GM12878 (cell line): ENCODE data around the gene ATIC. TPM values are rescaled to one million over a fixed set of nuclear protein-coding genes. Genes with fewer than 3 reads are reported as not detected.

Experiments
- ATAC-seq: fragments of 200-7000 bp; cut with Tn5 transposase; 3 replicates; pipeline ENCODE4 v1.9.1; 2020; ENCODE audit warnings: mild to moderate bottlenecking, moderate library complexity
- BruUV-seq: library from RNA; stranded (reverse); fragments of 400-500 nt; replicated peaks from 2 replicates; lab custom pipeline; 2021; lab: Mats Ljungman, UMichigan
- CTCF ChIA-PET: fragments of 300-600 bp; sonication (Branson Sonifier 250); formaldehyde crosslinking; extraction: SDS; loops from one replicate; lab custom pipeline; 2021; ENCODE audit warnings: inconsistent platforms; lab: Yijun Ruan, JAX
- POLR2A ChIA-PET: fragments of 350-600 bp; formaldehyde crosslinking; extraction: SDS; loops from one replicate; lab custom pipeline; 2021; ENCODE audit warnings: inconsistent platforms; lab: Charles Lee
- RAD21 ChIA-PET: fragments of 300-600 bp; sonication (Branson Sonifier 250); formaldehyde crosslinking; loops from one replicate; lab custom pipeline; 2023; ENCODE audit warnings: antibody characterized with exemption; ENCODE audit not compliant: unreplicated experiment; lab: Charles Lee
- SMC1A ChIA-PET: fragments of 300-600 bp; sonication (Branson Sonifier 250); formaldehyde crosslinking; loops from one replicate; lab custom pipeline; 2023; ENCODE audit not compliant: unreplicated experiment, uncharacterized antibody; lab: Charles Lee
- DNase-seq: peaks from one replicate; pipeline ENCODE4 v3.0.0-alpha.2; 2011; ENCODE audit warnings: low read depth, low spot score
- FAIRE-seq: peaks from 3 replicates; lab custom pipeline; 2011; peaks lifted over from hg19 to GRCh38; lab: Jason Lieb, UNC
- H2AFZ ChIP-seq: 2 replicates; pipeline ENCODE4 v1.6.0; 2011; ENCODE audit warnings: low read depth, low read length, control low read depth; ENCODE audit not compliant: control insufficient read depth
- H3K27ac ChIP-seq: 2 replicates; pipeline ENCODE4 v1.5.1; 2011; ENCODE audit warnings: control low read depth; ENCODE audit not compliant: control insufficient read depth, insufficient read depth
- H3K27me3 ChIP-seq, 2 experiments: replicated peaks in 1 of 2; 2 replicates each; pipeline versions ENCODE4 v1.6.0 to v1.6.1; 2011; ENCODE audit warnings: low read length in 1 of 2; ENCODE audit not compliant: control insufficient read depth in 2 of 2, insufficient read depth in 2 of 2
- H3K36me3 ChIP-seq, 2 experiments: 2 replicates each; pipeline ENCODE4 v1.5.1; 2011; ENCODE audit warnings: low read length in 1 of 2; ENCODE audit not compliant: control insufficient read depth in 2 of 2, insufficient read depth in 2 of 2
- H3K4me1 ChIP-seq: 2 replicates; pipeline ENCODE4 v1.6.1; 2011; ENCODE audit warnings: mild to moderate bottlenecking, low read length, moderate library complexity, mixed read lengths; ENCODE audit not compliant: control insufficient read depth, insufficient read depth
- H3K4me2 ChIP-seq: 2 replicates; pipeline ENCODE4 v1.6.0; 2011; ENCODE audit warnings: control low read depth; ENCODE audit not compliant: control insufficient read depth, insufficient read depth
- H3K4me3 ChIP-seq: fragments of 200-600 bp; sonication (generic); 2 replicates; pipeline ENCODE4 v1.5.1; 2016
- H3K79me2 ChIP-seq: 2 replicates; pipeline ENCODE4 v1.6.0; 2011; ENCODE audit warnings: low read length; ENCODE audit not compliant: control insufficient read depth, insufficient read depth
- H3K9ac ChIP-seq: 2 replicates; pipeline ENCODE4 v1.8.0; 2011; ENCODE audit warnings: low read length, control low read depth, mixed read lengths; ENCODE audit not compliant: control insufficient read depth, insufficient read depth
- H3K9me3 ChIP-seq: replicated peaks from 3 replicates; pipeline ENCODE4 v1.5.1; 2011; ENCODE audit warnings: mild to moderate bottlenecking, low read length; ENCODE audit not compliant: control insufficient read depth, insufficient read depth
- H4K20me1 ChIP-seq: 2 replicates; pipeline ENCODE4 v1.6.0; 2011; ENCODE audit not compliant: control insufficient read depth, insufficient read depth
- CHD4 ChIP-seq: fragments of 200-600 bp; sonication (generic); IDR thresholded peaks from 2 replicates; pipeline ENCODE4 v1.6.1; 2016; ENCODE audit warnings: mild to moderate bottlenecking
- CREM ChIP-seq: IDR thresholded peaks from 2 replicates; pipeline ENCODE4 v1.6.1; 2014; ENCODE audit warnings: antibody characterized with exemption, low read depth
- FOXK2 ChIP-seq: fragments of 450-650 bp; IDR thresholded peaks from 2 replicates; pipeline ENCODE4 v1.6.1; 2017; ENCODE audit warnings: mild to moderate bottlenecking, moderate library complexity
- FOXM1 ChIP-seq: IDR thresholded peaks from 2 replicates; pipeline ENCODE4 v1.6.1; 2012; ENCODE audit warnings: low read depth, mild to moderate bottlenecking, inconsistent platforms, low read length, moderate library complexity
- HDGF ChIP-seq: fragments of 450-650 bp; IDR thresholded peaks from 2 replicates; pipeline ENCODE4 v1.6.1; 2016; ENCODE audit warnings: antibody characterized with exemption
- PAX5 ChIP-seq: IDR thresholded peaks from 2 replicates; pipeline ENCODE4 v1.6.1; 2011; ENCODE audit warnings: low read depth, low read length, borderline replicate concordance
- PAX8 ChIP-seq: fragments of 450-650 bp; IDR thresholded peaks from 2 replicates; pipeline ENCODE4 v1.6.1; 2017; ENCODE audit warnings: mild to moderate bottlenecking, moderate library complexity
- POLR2AphosphoS5 ChIP-seq: IDR thresholded peaks from 2 replicates; pipeline ENCODE4 v1.6.1; 2011; ENCODE audit warnings: mild to moderate bottlenecking, low read length, inconsistent platforms
- RAD51 ChIP-seq: fragments of 450-650 bp; IDR thresholded peaks from 2 replicates; pipeline ENCODE4 v1.6.1; 2016; ENCODE audit warnings: moderate library complexity, mild to moderate bottlenecking, inconsistent platforms
- RB1 ChIP-seq: fragments of 450-650 bp; formaldehyde crosslinking; IDR thresholded peaks from 2 replicates; pipeline ENCODE4 v1.6.1; 2017; ENCODE audit warnings: mild to moderate bottlenecking, borderline replicate concordance
- RUNX3 ChIP-seq: IDR thresholded peaks from 2 replicates; pipeline ENCODE4 v1.6.1; 2012; ENCODE audit warnings: low read length, inconsistent platforms
- SIX5 ChIP-seq: IDR thresholded peaks from 2 replicates; pipeline ENCODE4 v1.6.1; 2011; ENCODE audit warnings: mild to moderate bottlenecking, low read depth, low read length, moderate library complexity; ENCODE audit not compliant: severe bottlenecking
- SREBF1 ChIP-seq: IDR thresholded peaks from 2 replicates; pipeline ENCODE4 v1.6.1; 2012; ENCODE audit warnings: mild to moderate bottlenecking, low read length
- YBX1 ChIP-seq: fragments of 450-650 bp; IDR thresholded peaks from 2 replicates; pipeline ENCODE4 v1.6.1; 2016; ENCODE audit warnings: antibody characterized with exemption
- ZNF217 ChIP-seq: fragments of 450-650 bp; IDR thresholded peaks from 2 replicates; pipeline ENCODE4 v1.6.1; 2017; ENCODE audit warnings: antibody characterized with exemption, mild to moderate bottlenecking
- WGBS: methylation state at CpG from one replicate; pipeline ENCODE4 v1.1.6; 2016; ENCODE audit warnings: low lambda C conversion rate; ENCODE audit not compliant: insufficient replicate concordance, insufficient coverage; ENCODE audit errors: missing lambda C conversion rate; 5-methylcytosine and 5-hydroxymethylcytosine counted together
- in situ Hi-C: fragments of 300-500 bp; cut with MboI; formaldehyde crosslinking; loops from 9 replicates; pipeline ENCODE4 v1.14.3; 2018; ENCODE audit warnings: mixed read lengths
- intact Hi-C: fragments of 100-400 bp; cut with micrococcal nuclease; formaldehyde crosslinking; loops from one replicate; pipeline ENCODE4 v1.14.2; 2022; ENCODE audit not compliant: unreplicated experiment
- polyA plus RNA-seq, 11 experiments: library from polyadenylated mRNA; depleted of rRNA in 4 of 11; unstranded in 6 of 11; stranded (reverse) in 5 of 11; fragments of >200 nt; fragmentation: Nextera tagmentation in 4 of 11; fragmentation: Illumina TruSeq in 1 of 11; extraction: Ambion mirVana in 4 of 11; extraction: Trizol in 1 of 11; gene quantifications; 1 replicate in 1 of 11; 2 replicates in 10 of 11; pipeline versions ENCODE4 v1.2.1 to v1.2.3, GENCODE V29; 2011 to 2016; ENCODE audit warnings: inconsistent platforms in 2 of 11, missing spikeins in 2 of 11, low read depth in 1 of 11
- total RNA-seq, 4 experiments: library from RNA; depleted of rRNA in 3 of 4; stranded (reverse); fragments of >200 nt in 3 of 4; fragmentation: Illumina TruSeq in 1 of 4; extraction: Trizol in 1 of 4; gene quantifications; 2 replicates each; pipeline versions ENCODE4 v1.2.1 to v1.2.3, GENCODE V29; 2013 to 2021
- TF ChIP-seq, protein P1 (sequence below): IDR thresholded peaks from 2 replicates; pipeline ENCODE4 v1.6.1; 2011; ENCODE audit warnings: low read depth, low read length, improper control_type of control experiment, borderline replicate concordance
- TF ChIP-seq, protein P2 (sequence below): IDR thresholded peaks from 2 replicates; pipeline ENCODE4 v1.6.1; 2011; ENCODE audit warnings: borderline replicate concordance, low read depth, mild to moderate bottlenecking, moderate library complexity, mixed read lengths, low read length; ENCODE audit not compliant: insufficient read depth; ENCODE audit errors: extremely low read length
- TF ChIP-seq, protein P3 (sequence below): IDR thresholded peaks from 2 replicates; pipeline ENCODE4 v1.6.1; 2012; ENCODE audit warnings: low read length, inconsistent platforms

The ATIC gene
- total and polyA plus RNA-seq, 10 of the 15 experiments (the other 5 are each of a cell fraction or from before 2014, with no cell fraction given), result 45.1 to 518 (median 306) TPM

DNA sequence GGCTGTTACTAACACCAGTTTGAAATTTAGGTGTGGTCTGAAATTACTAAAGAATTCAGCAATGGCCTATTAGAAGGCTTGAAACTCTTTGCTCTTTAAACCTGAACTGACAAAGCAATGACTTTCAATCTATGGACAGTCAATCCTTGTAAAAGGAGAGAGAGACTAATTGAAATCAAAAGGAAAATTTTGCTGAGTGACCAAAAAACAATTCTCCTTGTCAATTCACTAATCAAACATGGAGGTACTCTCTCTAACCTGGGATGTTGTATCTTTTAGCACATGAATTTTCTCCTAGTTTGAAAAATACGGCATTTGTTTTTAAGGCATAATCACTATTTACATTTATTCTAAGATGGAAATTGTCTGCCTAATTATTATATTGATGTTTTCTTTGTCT is 49.6 kb upstream of the ATIC start:
- FAIRE-seq (no peak), DNase-seq (no peak), ATAC-seq (no peak)
- Histone ChIP-seq H4K20me1 (no peaks in the 10 kb centered on the region), H3K9ac (no peak overlapping the region), H3K9me3 (no peaks in the 10 kb centered on the region), H3K79me2 (no peaks in the 10 kb centered on the region), H3K4me3 (no peak overlapping the region), H2AFZ (no peak overlapping the region), H3K27me3 (no peaks in the 10 kb centered on the region), H3K4me1 (no peaks in the 10 kb centered on the region), H3K27ac (no peak overlapping the region), H3K4me2 (no peak overlapping the region), H3K36me3 (no peaks in the 10 kb centered on the region)
- TF ChIP-seq FOXM1 (no peak), SREBF1 (no peak), RB1 (no peak), PAX8 (no peak), CREM (no peak), ZNF217 (no peak), YBX1 (no peak), PAX5 (no peak), HDGF (no peak), RUNX3 (no peak), CHD4 (no peak), SIX5 (no peak), RAD51 (no peak), FOXK2 (no peak), POLR2AphosphoS5 (no peak)
- TF ChIP-seq, protein P1, sequence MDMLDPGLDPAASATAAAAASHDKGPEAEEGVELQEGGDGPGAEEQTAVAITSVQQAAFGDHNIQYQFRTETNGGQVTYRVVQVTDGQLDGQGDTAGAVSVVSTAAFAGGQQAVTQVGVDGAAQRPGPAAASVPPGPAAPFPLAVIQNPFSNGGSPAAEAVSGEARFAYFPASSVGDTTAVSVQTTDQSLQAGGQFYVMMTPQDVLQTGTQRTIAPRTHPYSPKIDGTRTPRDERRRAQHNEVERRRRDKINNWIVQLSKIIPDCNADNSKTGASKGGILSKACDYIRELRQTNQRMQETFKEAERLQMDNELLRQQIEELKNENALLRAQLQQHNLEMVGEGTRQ, result no peak
- TF ChIP-seq, protein P2, sequence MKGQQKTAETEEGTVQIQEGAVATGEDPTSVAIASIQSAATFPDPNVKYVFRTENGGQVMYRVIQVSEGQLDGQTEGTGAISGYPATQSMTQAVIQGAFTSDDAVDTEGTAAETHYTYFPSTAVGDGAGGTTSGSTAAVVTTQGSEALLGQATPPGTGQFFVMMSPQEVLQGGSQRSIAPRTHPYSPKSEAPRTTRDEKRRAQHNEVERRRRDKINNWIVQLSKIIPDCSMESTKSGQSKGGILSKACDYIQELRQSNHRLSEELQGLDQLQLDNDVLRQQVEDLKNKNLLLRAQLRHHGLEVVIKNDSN, result no peak
- TF ChIP-seq, protein P3, sequence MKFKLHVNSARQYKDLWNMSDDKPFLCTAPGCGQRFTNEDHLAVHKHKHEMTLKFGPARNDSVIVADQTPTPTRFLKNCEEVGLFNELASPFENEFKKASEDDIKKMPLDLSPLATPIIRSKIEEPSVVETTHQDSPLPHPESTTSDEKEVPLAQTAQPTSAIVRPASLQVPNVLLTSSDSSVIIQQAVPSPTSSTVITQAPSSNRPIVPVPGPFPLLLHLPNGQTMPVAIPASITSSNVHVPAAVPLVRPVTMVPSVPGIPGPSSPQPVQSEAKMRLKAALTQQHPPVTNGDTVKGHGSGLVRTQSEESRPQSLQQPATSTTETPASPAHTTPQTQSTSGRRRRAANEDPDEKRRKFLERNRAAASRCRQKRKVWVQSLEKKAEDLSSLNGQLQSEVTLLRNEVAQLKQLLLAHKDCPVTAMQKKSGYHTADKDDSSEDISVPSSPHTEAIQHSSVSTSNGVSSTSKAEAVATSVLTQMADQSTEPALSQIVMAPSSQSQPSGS, result no peak
- POLR2A ChIA-PET, result no interaction called here
- BruUV-seq, result no TSS peak
- SMC1A ChIA-PET, result no interaction called here
- CTCF ChIA-PET, result no interaction called here
- WGBS, result 53% methylated on average over 1 of the region's 1 CpG
- in situ Hi-C loops, result no loop called here
- RAD21 ChIA-PET, result no interaction called here
- intact Hi-C loops, result no loop called here
